ENCODE results near the gene FABP1.

The FABP1 gene

DNA sequence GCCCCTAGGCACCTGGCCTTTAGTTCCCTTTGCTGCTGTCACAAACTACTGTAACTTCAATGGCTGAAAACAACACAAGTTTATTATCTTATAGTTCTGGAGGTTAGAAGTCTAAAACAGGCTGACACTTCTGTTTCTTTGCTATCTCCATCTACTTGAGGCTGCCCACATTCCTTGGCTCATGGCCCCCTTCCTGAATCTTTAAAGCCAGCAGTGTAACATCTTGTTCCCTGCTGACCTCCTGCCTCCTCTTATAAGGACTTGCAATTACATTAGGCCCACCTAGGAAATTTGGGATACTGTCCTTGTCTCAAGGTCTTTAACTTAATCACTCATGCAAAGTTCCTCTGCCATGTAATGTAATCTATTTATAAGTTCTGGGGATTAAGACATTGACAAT is 53.7 kb downstream of the FABP1 start:
- no peak for DNase-seq

All from NK-92 treated with Interleukin-12 subunit alpha and Interleukin-12 subunit beta, amount 100 ng/mL, for 24 hours (cell line).